PC-3 (cell line): Measurements from ENCODE around the gene RYR2.

Source experiments
- EZH2 ChIP-seq: fragments of 300-600 bp; sonication (generic); IDR thresholded peaks from one replicate; pipeline ENCODE4 v1.6.1; 2017; ENCODE audit warnings: antibody characterized with exemption, mild to moderate bottlenecking, low read length; ENCODE audit not compliant: unreplicated experiment
- EZH2phosphoT487 ChIP-seq: fragments of 300-600 bp; sonication (generic); IDR thresholded peaks from 2 replicates; pipeline ENCODE4 v1.6.1; 2018; ENCODE audit warnings: mild to moderate bottlenecking, antibody characterized with exemption, low read length, borderline replicate concordance
- TF ChIP-seq, protein P1 (sequence below): fragments of 300-600 bp; sonication (generic); conservative IDR thresholded peaks from 2 replicates; pipeline ENCODE4 v1.5.1; 2017; ENCODE audit warnings: antibody characterized with exemption, low read depth, mild to moderate bottlenecking, low read length

DNA sequence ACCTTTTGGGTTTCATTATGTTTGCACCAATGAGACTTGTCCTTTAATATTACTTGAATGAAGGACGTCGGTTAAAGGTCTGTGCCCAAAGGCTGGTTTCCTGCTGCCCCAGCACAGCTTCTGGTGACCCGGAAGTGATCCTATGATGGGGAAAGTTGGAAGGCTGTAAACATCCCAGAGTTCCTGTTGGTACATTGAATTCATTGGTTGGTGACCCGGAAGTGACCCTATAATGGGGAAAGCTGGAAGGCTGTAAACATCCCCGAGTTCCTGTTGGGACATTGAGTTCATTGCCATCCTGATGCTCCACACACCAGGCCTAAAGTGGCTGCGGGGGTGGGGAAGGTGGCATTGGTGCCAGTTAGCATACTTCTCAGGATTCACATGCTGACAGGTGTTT is 187.3 kb downstream of the RYR2 start:
- TF ChIP-seq, protein P1, sequence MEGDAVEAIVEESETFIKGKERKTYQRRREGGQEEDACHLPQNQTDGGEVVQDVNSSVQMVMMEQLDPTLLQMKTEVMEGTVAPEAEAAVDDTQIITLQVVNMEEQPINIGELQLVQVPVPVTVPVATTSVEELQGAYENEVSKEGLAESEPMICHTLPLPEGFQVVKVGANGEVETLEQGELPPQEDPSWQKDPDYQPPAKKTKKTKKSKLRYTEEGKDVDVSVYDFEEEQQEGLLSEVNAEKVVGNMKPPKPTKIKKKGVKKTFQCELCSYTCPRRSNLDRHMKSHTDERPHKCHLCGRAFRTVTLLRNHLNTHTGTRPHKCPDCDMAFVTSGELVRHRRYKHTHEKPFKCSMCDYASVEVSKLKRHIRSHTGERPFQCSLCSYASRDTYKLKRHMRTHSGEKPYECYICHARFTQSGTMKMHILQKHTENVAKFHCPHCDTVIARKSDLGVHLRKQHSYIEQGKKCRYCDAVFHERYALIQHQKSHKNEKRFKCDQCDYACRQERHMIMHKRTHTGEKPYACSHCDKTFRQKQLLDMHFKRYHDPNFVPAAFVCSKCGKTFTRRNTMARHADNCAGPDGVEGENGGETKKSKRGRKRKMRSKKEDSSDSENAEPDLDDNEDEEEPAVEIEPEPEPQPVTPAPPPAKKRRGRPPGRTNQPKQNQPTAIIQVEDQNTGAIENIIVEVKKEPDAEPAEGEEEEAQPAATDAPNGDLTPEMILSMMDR = no peak
- TF ChIP-seq EZH2 (no peak), EZH2phosphoT487 (no peak)
